ENCODE data around the gene SPATA25.
A peak's percentile ranks its signal among the peaks of the same experiment; 100 is the strongest.
"Not testable (repeated sequence)": the region's sequence is repeated elsewhere in the genome, so short reads cannot be mapped to it uniquely, and the experiment has no call there.

The SPATA25 gene

GRCh38 chr20:45886590-45887345, 654 bp downstream of the SPATA25 start:
- no peak for DNase-seq (ENCODE audit: low read depth, low spot score)
- no peak overlapping the region for H3K4me3 ChIP-seq (ENCODE audit: low read depth, low read length)
- in situ Hi-C loops (cut with HindIII; ENCODE audit: low sequenced_read_pairs): no loop called here
- TF ChIP-seq CTCF (IDR thresholded peaks at IDR 0.05; ENCODE audit: low read depth, low read length): no peak

GRCh38 chr20:45883100-45883469, 4.3 kb downstream of the SPATA25 start:
- no peak for DNase-seq (ENCODE audit: low read depth, low spot score)
- H3K4me3 ChIP-seq (ENCODE audit: low read depth, low read length): no peak overlapping the region
- in situ Hi-C loops (cut with HindIII; ENCODE audit: low sequenced_read_pairs): no loop called here
- no peak for TF ChIP-seq CTCF (IDR thresholded peaks at IDR 0.05; ENCODE audit: low read depth, low read length)

DNA sequence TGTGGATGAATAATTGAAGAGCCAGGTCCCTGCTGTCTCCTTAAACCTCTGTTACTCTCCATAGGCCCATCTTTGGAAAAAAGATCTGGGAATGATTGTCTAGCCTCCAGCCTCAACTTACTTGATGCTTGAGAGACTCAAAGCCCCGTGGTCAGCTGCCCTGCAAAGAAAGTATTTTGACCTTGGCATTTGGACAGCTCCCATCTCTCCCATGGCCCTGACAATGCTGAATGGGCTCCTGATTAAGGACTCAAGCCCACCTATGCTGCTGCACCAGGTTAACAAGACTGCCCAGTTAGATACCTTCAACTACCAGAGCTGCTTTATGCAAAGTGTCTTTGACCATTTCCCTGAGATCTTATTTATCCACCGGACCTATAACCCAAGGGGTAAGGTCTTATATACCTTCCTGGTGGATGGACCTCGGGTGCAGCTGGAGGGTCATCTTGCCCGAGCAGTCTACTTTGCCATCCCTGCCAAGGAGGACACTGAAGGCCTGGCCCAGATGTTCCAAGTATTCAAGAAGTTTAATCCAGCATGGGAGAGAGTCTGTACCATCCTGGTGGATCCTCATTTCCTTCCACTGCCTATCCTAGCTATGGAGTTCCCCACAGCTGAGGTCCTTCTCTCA, 4.8 kb downstream of the SPATA25 start:
- no peak overlapping the region for H3K4me3 ChIP-seq (ENCODE audit: low read depth, low read length)
- TF ChIP-seq CTCF (IDR thresholded peaks at IDR 0.05; ENCODE audit: low read depth, low read length): no peak
- in situ Hi-C loops (cut with HindIII; ENCODE audit: low sequenced_read_pairs): no loop called here
- DNase-seq (ENCODE audit: low read depth, low spot score): no peak

DNA sequence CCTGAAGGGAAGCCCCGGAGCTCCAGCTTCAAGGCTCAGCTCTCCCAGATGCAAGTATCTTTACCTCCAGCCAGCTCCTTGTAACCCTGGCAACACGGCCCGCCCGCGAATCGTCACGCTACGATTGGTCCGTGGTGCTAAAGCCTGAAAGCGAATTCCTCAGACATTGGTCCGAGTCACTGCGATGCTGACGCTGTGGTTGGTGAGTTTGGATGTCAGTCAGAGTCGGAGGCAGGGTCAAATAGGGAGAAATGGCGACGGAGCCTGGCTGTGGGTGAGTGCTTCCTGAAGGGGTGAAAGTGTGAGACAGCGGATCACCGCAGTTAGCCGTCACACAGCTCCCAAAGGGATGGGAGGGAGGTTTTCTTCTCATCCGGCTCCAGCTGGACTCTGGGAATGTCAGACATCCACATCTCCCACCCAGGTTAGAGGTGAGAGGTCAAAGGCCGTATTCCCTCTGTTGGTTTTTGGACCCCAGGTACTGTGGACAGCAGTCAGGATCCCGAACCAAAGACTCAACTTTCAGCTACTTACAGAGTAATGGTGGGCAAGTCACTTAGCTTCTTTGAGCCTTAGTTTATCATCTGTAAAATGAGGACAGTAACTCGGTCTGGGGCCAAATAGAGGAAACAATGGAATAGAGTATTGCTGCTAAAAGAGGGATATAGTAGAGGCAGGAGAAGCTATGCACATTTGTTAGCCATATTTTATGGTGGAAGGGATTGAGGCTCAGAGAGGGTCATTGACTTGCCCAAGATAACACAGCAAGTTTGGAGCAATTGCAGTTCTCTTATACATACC, 6.2 kb downstream of the SPATA25 start, which contains the start of gene ZSWIM1:
Gene ZSWIM1 (plus strand): TSS at position 240 of the 801 bp plus-strand sequence. CDS start 1,366 bp downstream, outside the sequence.
- TF ChIP-seq CTCF (IDR thresholded peaks at IDR 0.05; ENCODE audit: low read depth, low read length): no peak
- in situ Hi-C loops (cut with HindIII; ENCODE audit: low sequenced_read_pairs): no loop called here
- DNase-seq (ENCODE audit: low read depth, low spot score): peak; percentile 99
- peak within 1 kb of the TSS; percentile 77 for H3K4me3 ChIP-seq (ENCODE audit: low read depth, low read length)

- H3K4me3 ChIP-seq (ENCODE audit: low read depth, low read length): no peak overlapping the region
- TF ChIP-seq CTCF (IDR thresholded peaks at IDR 0.05; ENCODE audit: low read depth, low read length): no peak
- no peak for DNase-seq (ENCODE audit: low read depth, low spot score)
- in situ Hi-C loops (cut with HindIII; ENCODE audit: low sequenced_read_pairs): no loop called here
Observed at GRCh38 chr20:45878076-45878761, 9.2 kb downstream of the SPATA25 start.

- no peak for DNase-seq (ENCODE audit: low read depth, low spot score)
- in situ Hi-C loops (cut with HindIII; ENCODE audit: low sequenced_read_pairs): no loop called here
- H3K4me3 ChIP-seq (ENCODE audit: low read depth, low read length): no peak overlapping the region
- TF ChIP-seq CTCF (IDR thresholded peaks at IDR 0.05; ENCODE audit: low read depth, low read length): no peak
Observed at GRCh38 chr20:45874576-45874975, 12.8 kb downstream of the SPATA25 start.

DNA sequence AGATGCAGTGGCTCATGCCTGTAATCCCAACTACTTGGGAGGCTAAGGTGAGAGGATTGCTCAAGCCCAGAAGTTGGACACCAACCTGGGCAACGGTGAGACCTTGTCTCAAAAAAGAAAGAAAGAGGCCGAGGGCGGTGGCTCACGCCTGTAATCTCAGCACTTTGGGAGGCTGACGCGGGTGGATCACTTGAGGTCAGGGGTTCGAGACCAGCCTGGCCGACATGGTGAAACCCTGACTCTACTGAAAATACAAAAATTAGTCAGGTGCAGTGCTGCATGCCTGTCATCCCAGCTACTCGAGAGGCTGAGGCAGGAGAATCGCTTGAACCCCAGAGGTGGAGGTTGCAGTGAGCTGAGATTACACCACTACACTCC, 13.3 kb downstream of the SPATA25 start:
- DNase-seq (ENCODE audit: low read depth, low spot score); in situ Hi-C loops (cut with HindIII; ENCODE audit: low sequenced_read_pairs): not testable (repeated sequence)

More for the DNA sequence above, 13.3 kb downstream of the SPATA25 start:
- H3K4me3 ChIP-seq (ENCODE audit: low read depth, low read length): not testable (repeated sequence)

Measured in astrocyte of the spinal cord (primary cell).